GM13976 (cell line): ENCODE measurements around the gene AGAP1.

Experiments used
- DNase-seq: peaks from one replicate; pipeline ENCODE4 v3.0.0; 2012; ENCODE audit warnings: low spot score
- CTCF ChIP-seq: IDR thresholded peaks from 2 replicates; pipeline ENCODE4 v1.5.1; 2012; ENCODE audit warnings: borderline replicate concordance, mild to moderate bottlenecking; ENCODE audit not compliant: insufficient read depth; ENCODE audit errors: extremely low read depth, missing control alignments, control extremely low read depth
- in situ Hi-C: fragments of 300-500 bp; cut with MboI; formaldehyde crosslinking; loops from one replicate; pipeline ENCODE4 v1.12.0; 2022; ENCODE audit warnings: low sequenced_read_pairs, mixed read lengths, inconsistent platforms; ENCODE audit not compliant: unreplicated experiment

Gene AGAP1

GRCh38 chr2:235799281-235799680 is 305.4 kb downstream of the AGAP1 start:
- in situ Hi-C loops: no loop called here
- TF ChIP-seq CTCF: no peak
- no peak for DNase-seq

- in situ Hi-C loops: no loop called here
- TF ChIP-seq CTCF: no peak
- no peak for DNase-seq
Observed at GRCh38 chr2:235802542-235802941, 308.7 kb downstream of the AGAP1 start.

- TF ChIP-seq CTCF: no peak
- in situ Hi-C loops: no loop called here
- no peak for DNase-seq
Observed at GRCh38 chr2:235803028-235803427, 309.2 kb downstream of the AGAP1 start.

- DNase-seq: no peak
- in situ Hi-C loops: no loop called here
- TF ChIP-seq CTCF: no peak
Observed at GRCh38 chr2:235804676-235805075, 310.8 kb downstream of the AGAP1 start.

GRCh38 chr2:235806986-235807750 is 313.3 kb downstream of the AGAP1 start:
- in situ Hi-C loops: no loop called here
- no peak for DNase-seq
- TF ChIP-seq CTCF: no peak

GRCh38 chr2:235808366-235808765 is 314.5 kb downstream of the AGAP1 start:
- in situ Hi-C loops: no loop called here
- no peak for TF ChIP-seq CTCF
- no peak for DNase-seq

- no peak for TF ChIP-seq CTCF
- in situ Hi-C loops: no loop called here
- no peak for DNase-seq
Observed at GRCh38 chr2:235810252-235810651, 316.4 kb downstream of the AGAP1 start.
